GM19240 (cell line): ENCODE data around the gene CACNA2D3.

Experiments used
- DNase-seq: peaks from one replicate; pipeline ENCODE4 v3.0.0; 2011; ENCODE audit warnings: low spot score; ENCODE audit not compliant: insufficient read length

The CACNA2D3 gene

DNA sequence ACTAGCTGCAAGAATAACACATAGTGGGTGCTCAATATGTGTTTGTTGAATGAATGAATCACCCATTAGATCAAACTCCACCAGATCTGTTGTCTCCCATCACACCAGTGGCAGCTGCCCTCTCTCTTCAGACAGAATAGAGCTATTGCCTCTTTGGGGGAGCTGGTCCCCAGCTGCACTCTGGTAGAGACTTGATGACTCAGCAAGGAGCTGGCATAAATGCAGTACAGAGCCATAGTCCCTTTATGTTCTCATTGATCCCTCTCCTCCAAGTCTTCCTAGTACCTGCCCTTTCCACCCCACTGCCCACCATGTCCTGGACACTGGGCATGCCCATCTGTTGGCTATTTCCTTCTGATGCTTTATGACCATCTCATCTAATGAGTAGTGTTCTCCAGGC lies 443.6 kb downstream of the CACNA2D3 start:
- no peak for DNase-seq

- no peak for DNase-seq
Measured at GRCh38 chr3:54567949-54568348, 445.6 kb downstream of the CACNA2D3 start.

DNA sequence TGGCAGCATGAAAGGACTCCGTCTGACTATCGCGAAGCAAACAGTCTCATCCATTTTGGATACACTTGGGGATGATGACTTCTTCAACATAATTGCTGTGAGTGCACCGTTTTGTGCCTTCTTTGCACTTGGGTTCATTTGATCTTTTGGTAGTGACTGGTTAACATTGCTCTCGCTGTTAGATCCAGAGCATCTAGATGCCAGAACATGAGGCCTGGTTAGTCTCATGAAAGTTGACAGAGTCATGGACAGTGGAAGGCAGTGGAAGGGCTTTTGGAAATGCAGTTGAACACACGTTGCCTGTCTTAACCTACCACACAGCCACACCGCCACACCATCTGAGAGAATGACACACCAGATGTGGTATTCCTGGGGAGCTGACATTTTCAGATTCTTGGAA lies 447.7 kb downstream of the CACNA2D3 start:
- DNase-seq, result no peak

- DNase-seq, result no peak
Measured at GRCh38 chr3:54572197-54572895, 450.0 kb downstream of the CACNA2D3 start.

- DNase-seq, result no peak
Measured at GRCh38 chr3:54573858-54574257, 451.5 kb downstream of the CACNA2D3 start.

DNA sequence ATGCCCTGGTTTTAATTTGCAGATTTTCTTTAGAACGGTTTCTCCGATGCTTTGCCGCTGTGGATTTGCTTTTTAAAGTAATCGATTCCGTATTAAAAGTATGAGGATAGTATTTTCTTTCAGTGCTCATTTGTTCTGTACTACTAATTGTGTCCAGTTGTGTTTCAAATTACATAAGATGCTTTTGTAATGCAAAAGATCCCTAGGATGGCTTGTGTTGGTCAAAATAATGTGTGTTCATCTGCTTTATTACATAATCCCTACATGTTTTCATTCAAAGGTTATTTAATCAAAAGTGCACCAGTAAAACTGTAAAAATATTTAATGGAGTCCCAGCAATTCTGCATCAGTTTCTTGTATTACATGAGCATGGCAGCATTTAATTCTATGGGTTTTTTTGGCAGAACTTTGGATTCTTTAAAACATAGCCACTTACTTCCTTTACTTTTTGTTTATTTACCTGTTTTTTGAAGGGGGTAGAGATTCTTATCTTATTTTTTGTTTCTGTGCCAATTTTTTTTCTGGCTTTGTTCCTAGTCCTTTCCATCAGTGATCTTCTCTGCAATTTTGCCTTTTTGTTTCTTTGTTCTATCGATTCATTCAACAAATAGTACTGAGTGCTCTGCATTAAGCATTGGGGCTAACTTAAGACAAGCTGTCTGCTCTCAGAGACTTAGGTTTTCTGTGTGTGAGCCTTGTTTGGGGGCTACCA lies 452.7 kb downstream of the CACNA2D3 start:
- no peak for DNase-seq

- no peak for DNase-seq
Measured at GRCh38 chr3:54575618-54575960, 453.2 kb downstream of the CACNA2D3 start.

GRCh38 chr3:54577313-54577712 lies 455.0 kb downstream of the CACNA2D3 start:
- DNase-seq, result no peak

DNA sequence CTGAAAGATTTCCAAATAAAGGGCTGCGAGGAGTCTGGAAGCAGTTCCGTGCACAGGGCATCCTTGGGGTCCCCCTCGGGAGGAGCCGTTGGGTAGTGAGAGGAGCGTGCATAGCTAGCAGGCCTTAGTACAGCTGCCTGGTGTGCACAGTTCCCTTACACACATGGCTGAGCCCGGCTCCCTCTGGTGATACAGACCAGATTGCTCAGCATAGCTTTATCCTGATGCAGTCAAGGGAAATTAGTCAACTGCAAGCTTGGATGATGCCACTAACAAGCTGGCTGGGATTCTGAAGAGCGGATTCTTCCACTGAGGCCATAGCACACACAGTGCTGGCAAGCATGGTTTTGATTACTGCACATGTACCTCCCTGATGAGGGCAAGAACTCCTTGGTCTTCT lies 456.1 kb downstream of the CACNA2D3 start:
- DNase-seq, result no peak

DNA sequence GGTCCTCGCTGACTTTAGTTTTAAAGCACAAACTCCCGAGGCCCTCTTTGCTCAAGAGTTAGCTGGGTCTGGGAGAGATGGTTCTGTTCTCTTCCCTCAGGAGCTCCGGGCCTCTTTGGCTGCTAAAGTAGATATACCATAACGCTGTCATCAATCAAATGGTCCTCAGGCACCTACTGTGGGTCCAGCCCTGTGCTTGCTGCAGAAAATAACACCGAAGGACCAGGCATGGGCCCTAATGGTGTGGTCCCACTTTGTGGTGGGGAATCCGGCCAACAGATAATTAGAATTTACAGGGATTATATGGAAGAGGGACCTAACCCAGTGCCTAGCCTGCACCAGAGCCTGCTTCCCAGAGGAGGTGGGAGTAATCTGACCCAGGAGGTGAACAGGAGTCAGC lies 458.1 kb downstream of the CACNA2D3 start:
- DNase-seq, result no peak

DNA sequence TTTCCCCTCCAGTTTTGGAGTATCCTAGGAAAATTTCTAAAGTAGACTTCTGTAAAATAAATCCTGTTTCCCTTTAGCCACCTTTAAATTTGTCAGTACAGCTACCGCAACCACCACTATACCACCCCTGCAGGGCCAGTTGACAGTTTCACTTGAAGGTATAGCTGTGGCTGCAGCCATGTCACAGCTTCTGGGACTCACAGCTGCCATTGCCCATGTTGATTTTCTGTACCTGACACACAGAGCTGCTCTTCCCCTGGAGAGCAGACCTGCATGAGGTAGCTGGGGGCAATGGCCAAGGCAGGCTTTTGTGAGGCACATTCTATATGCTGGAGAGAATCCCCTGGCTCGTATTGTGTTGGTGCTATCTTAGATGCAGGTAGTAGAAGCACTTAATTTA lies 460.1 kb downstream of the CACNA2D3 start:
- DNase-seq, result no peak

DNA sequence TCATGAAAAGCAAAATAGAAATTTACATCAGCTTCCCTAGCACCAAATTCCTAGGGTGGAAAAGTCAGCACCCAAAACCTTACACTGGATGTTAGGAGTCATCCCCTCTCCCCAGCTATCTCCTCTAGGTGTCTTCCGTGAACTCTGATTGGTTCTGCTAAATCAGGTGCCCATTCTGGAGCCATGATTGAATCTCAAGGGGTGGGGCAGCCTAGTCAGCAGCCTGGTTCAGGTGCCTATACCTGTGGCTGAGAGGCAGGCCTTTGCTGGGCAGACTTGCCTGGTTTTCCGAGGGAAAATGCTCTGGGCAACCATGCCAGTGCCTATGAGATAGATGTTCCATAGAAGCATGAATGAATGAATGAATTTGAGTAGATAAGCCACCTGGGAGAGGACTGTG lies 468.8 kb downstream of the CACNA2D3 start:
- DNase-seq, result no peak

- DNase-seq, result no peak
Measured at GRCh38 chr3:54593653-54594052, 471.3 kb downstream of the CACNA2D3 start.

DNA sequence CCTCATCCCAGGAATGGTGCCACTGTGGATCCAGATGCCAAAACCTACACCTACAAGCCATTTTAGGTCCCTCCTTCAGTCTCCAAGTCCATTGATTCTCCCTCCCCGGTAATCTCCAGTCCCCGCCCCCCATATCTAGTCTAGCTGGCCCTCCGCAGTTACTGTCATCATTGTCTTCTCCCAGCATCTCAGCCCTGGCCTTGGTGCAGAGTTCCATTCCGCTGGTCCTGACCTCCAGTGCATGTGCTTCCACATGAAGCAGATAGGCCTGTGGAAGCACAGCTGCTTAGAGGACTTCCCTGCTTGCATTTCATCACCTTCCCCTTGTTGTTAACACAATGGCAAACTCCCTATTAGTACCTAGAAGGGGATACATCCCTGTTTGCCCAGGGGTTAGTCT lies 473.7 kb downstream of the CACNA2D3 start:
- DNase-seq, result no peak

GRCh38 chr3:54599716-54600115 lies 477.4 kb downstream of the CACNA2D3 start:
- DNase-seq, result no peak

- no peak for DNase-seq
Measured at GRCh38 chr3:54600441-54601204, 478.3 kb downstream of the CACNA2D3 start.

GRCh38 chr3:54604495-54604894 lies 482.1 kb downstream of the CACNA2D3 start:
- DNase-seq, result no peak

DNA sequence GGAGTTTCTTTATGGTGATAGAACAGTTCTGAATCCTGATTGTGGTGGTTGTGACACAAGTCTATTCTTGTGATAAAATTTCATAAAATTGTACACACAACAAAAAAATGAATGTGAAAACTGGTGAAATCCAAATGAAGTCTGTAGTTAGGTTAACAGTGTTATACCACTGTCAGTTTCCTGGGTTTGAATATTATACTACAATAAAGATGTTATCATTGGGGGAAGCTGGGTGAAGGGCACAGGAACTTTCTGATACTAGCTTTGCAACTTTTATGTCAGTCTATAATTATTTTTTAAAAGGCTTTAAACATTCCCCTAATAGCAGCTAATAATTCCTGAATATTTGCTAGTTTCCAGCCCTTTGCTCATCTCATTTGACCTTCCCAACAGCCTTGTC lies 485.7 kb downstream of the CACNA2D3 start:
- no peak for DNase-seq

GRCh38 chr3:54619053-54619452 lies 496.7 kb downstream of the CACNA2D3 start:
- no peak for DNase-seq

DNA sequence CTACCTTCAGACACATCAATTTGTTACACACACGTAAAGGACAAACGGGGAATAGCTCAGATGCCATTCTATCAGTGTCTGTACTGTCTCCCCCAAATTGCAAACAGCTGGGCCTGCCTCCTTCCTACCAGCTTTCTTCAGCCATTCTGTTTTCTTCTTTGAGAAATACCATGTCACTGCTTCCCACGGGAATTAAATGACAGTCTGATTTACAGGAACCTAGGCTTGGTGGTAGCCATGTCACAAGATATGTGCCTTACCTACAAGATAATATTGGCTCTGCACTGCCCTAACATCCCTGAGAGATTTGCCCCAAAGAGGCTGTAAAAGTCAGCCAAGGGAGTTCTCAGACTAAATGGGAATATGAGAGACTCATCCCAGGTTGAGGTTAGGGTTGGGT lies 497.2 kb downstream of the CACNA2D3 start:
- DNase-seq, result no peak

- no peak for DNase-seq
Measured at GRCh38 chr3:54621184-54621583, 498.8 kb downstream of the CACNA2D3 start.

- no peak for DNase-seq
Measured at GRCh38 chr3:54622678-54623077, 500.3 kb downstream of the CACNA2D3 start.
